Kidney (tissue), 14 donors: ENCODE results near the gene UBQLN4. TPM values are rescaled to one million over a fixed set of nuclear protein-coding genes. Genes with fewer than 3 reads are reported as not detected.

Experiments used
- DNase-seq, 5 donors: peaks; one replicate each; pipeline ENCODE4 v3.0.0-alpha.2; 2013 to 2020
- FAIRE-seq: peaks from 2 replicates; lab custom pipeline; 2012; peaks lifted over from hg19 to GRCh38; lab: Jason Lieb, UNC
- H3K27ac ChIP-seq, 2 donors: one replicate each; pipeline ENCODE4 v1.7.0; 2013; ENCODE audit warnings: low read depth in 2 of 2, low read length in 2 of 2, inconsistent platforms in 1 of 2
- H3K27me3 ChIP-seq: one replicate; pipeline ENCODE4 v1.7.1; 2013; ENCODE audit warnings: low read length, inconsistent platforms; ENCODE audit not compliant: control insufficient read depth, insufficient read depth
- H3K36me3 ChIP-seq, 3 donors: one replicate each; pipeline versions ENCODE4 v1.7.0 to v1.7.1; 2013; ENCODE audit warnings: low read length in 3 of 3, control low read depth in 1 of 3, inconsistent platforms in 1 of 3; ENCODE audit not compliant: insufficient read depth in 3 of 3, control insufficient read depth in 2 of 3
- H3K4me1 ChIP-seq, 3 donors: one replicate each; pipeline versions ENCODE4 v1.7.0 to v1.7.1; 2013; ENCODE audit warnings: low read length in 3 of 3, inconsistent platforms in 1 of 3, low read depth in 1 of 3; ENCODE audit not compliant: control insufficient read depth in 2 of 3, insufficient read depth in 2 of 3
- H3K4me3 ChIP-seq, 3 donors: one replicate each; pipeline versions ENCODE4 v1.7.0 to v1.8.1; 2013; ENCODE audit warnings: low read length in 3 of 3, control low read depth in 1 of 3, inconsistent platforms in 1 of 3
- H3K9ac ChIP-seq, 3 donors: one replicate each; pipeline versions ENCODE4 v1.7.0 to v1.7.1; 2013; ENCODE audit warnings: low read length in 3 of 3, control low read depth in 1 of 3, inconsistent platforms in 1 of 3
- H3K9me3 ChIP-seq, 3 donors: one replicate each; pipeline versions ENCODE4 v1.7.0 to v1.7.1; 2013; ENCODE audit warnings: low read length in 3 of 3, control low read depth in 1 of 3, inconsistent platforms in 1 of 3; ENCODE audit not compliant: control insufficient read depth in 2 of 3, insufficient read depth in 1 of 3
- CTCF ChIP-seq: IDR thresholded peaks from 3 replicates; pipeline ENCODE4 v1.5.1; 2012; ENCODE audit warnings: mild to moderate bottlenecking, moderate library complexity, borderline replicate concordance; ENCODE audit not compliant: insufficient read depth; ENCODE audit errors: extremely low read depth
- intact Hi-C: fragments of 100-400 bp; cut with DNase I; formaldehyde crosslinking; loops from one replicate; pipeline ENCODE4 v1.11.1; 2022
- polyA plus RNA-seq: library from polyadenylated mRNA; stranded (reverse); fragments of 350-450 nt; fragmentation: Illumina TruSeq; extraction: RNeasy Lipid Tissue Mini Kit (QIAGEN cat#74804); gene quantifications from one replicate; pipeline ENCODE4 v1.2.3, GENCODE V29; 2014; ENCODE audit warnings: low read depth, low replicate concordance; ENCODE audit not compliant: insufficient read depth
- total RNA-seq: library from RNA; stranded (reverse); fragmentation: NEBNext Ultra II Directional; extraction: Animal tissue kit (Norgen Biotek cat#: 25700); gene quantifications from one replicate; pipeline ENCODE4 v1.2.1, GENCODE V29; 2021
- donor health status: control.
- donor health status: control.
- donor health status: control.
- donor health status: control.
- donor health status: control.
- donor health status: DM: yes; HTN: yes; CAD: no.
- donor health status: Normal renal cell carcinoma (clear cell type).

The UBQLN4 gene
- total and polyA plus RNA-seq, 2 donors from 2014 or later, result 24.5 to 24.6 TPM

GRCh38 chr1:156080863-156081179, 27.2 kb upstream of the UBQLN4 start:
- Histone ChIP-seq H3K36me3 (no peaks in the 10 kb centered on the region), H3K9ac (peak overlapping the region in 1 of 3 donors; percentile 46), H3K27me3 (no peaks in the 10 kb centered on the region), H3K27ac (no peak overlapping the region), H3K4me3 (peak overlapping the region in 2 of 3 donors; percentile 8 to 78), H3K4me1 (peaks cover 0 to 11% (median 0%) of the 10 kb centered on the region in 3 donors), H3K9me3 (no peaks in the 10 kb centered on the region)
- no peak for FAIRE-seq
- peak in 1 of 5 donors; percentile 80 for DNase-seq
- intact Hi-C loops, result no loop called here
- no peak for TF ChIP-seq CTCF

- intact Hi-C loops, result no loop called here
- FAIRE-seq (no peak), DNase-seq (peak in 2 of 5 donors; percentile 61 to 76)
- Histone ChIP-seq H3K9ac (peak overlapping the region in 1 of 3 donors; percentile 46), H3K36me3 (no peaks in the 10 kb centered on the region), H3K9me3 (no peaks in the 10 kb centered on the region), H3K27me3 (no peaks in the 10 kb centered on the region), H3K4me1 (peaks cover 0 to 11% (median 0%) of the 10 kb centered on the region in 3 donors), H3K4me3 (peak overlapping the region in 1 of 3 donors; percentile 78), H3K27ac (no peak overlapping the region)
- TF ChIP-seq CTCF, result no peak
These were observed 26.8 kb upstream of the UBQLN4 start for GRCh38 chr1:156080241-156080862.

- TF ChIP-seq CTCF, result no peak
- no peak overlapping the region for H3K27ac ChIP-seq
- peak overlapping the region in 1 of 3 donors; percentile 8 for H3K9ac ChIP-seq
- peak overlapping the region in 1 of 3 donors; percentile 78 for H3K4me3 ChIP-seq
- H3K9me3 ChIP-seq, result no peaks in the 10 kb centered on the region
- intact Hi-C loops, result no loop called here
- DNase-seq (no peak), FAIRE-seq (no peak)
- H3K36me3 ChIP-seq, result no peaks in the 10 kb centered on the region
- H3K4me1 ChIP-seq, result peaks cover 0 to 11% (median 0%) of the 10 kb centered on the region in 3 donors
- H3K27me3 ChIP-seq, result no peaks in the 10 kb centered on the region
These were observed 26.2 kb upstream of the UBQLN4 start for GRCh38 chr1:156079762-156080161.
